Measurements from ENCODE around the gene GIGYF1.

DNA sequence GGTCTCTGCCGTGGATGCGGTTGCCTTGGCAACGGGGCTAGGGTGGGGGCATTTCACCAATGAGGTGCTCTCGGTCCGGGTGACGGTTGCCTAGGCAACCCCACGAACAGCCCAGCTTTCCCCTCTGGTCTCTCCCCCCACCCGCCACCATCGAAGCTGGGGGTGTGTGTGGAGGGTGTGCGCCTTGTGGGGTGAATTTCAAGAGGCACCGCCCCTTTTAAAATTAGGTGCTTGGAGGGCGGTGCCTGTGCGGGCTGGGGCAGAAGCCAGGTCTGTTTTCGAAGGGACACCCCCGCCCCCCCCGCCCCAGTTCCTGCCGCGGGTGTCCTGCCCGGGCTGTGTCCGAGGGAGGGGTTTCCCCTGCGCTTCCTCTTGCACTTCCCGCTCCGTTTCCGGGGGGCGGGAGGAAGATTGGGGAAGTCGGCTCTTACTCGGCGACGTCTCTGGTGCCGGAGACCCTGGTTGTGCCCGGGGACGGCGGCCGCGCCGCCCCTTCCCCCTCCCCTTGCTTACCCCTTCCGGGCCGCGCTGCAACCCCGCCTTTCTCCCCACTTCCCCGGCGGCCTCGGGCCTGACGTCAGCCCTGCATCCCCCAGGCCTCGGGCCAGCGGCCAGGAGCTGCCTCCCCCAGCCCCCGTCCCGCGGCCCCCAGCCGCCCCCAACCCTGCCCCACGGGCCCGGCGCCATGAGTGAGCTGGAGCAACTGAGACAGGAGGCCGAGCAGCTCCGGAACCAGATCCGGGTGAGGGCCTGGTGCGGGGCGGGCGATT is 18.3 kb downstream of the GIGYF1 start:
- TF ChIP-seq, protein P1, sequence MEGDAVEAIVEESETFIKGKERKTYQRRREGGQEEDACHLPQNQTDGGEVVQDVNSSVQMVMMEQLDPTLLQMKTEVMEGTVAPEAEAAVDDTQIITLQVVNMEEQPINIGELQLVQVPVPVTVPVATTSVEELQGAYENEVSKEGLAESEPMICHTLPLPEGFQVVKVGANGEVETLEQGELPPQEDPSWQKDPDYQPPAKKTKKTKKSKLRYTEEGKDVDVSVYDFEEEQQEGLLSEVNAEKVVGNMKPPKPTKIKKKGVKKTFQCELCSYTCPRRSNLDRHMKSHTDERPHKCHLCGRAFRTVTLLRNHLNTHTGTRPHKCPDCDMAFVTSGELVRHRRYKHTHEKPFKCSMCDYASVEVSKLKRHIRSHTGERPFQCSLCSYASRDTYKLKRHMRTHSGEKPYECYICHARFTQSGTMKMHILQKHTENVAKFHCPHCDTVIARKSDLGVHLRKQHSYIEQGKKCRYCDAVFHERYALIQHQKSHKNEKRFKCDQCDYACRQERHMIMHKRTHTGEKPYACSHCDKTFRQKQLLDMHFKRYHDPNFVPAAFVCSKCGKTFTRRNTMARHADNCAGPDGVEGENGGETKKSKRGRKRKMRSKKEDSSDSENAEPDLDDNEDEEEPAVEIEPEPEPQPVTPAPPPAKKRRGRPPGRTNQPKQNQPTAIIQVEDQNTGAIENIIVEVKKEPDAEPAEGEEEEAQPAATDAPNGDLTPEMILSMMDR (IDR thresholded peaks at IDR 0.05; ENCODE audit: control extremely low read depth in 1 of 3, insufficient read depth in 1 of 3, low read depth in 1 of 3, low read length in 3 of 3) = no peak
- no peak for TF ChIP-seq POLR2A (IDR thresholded peaks at IDR 0.05; ENCODE audit: control extremely low read depth in 1 of 2, low read depth in 2 of 2, low read length in 2 of 2)
- TF ChIP-seq PHF8 (conservative IDR thresholded peaks at IDR 0.05; ENCODE audit: low read depth, low read length) = no peak
- no peak for TF ChIP-seq JUND (IDR thresholded peaks at IDR 0.05; ENCODE audit: low read length)
- peak; percentile 71 for TF ChIP-seq CREB1 (IDR thresholded peaks at IDR 0.05)

Data from H1 (cell line).